NB4 (cell line): ENCODE measurements around the gene HS3ST5.

Experiments
- DNase-seq: peaks from one replicate; pipeline ENCODE4 v3.0.0; 2010; ENCODE audit warnings: low read depth
- H3K4me3 ChIP-seq: one replicate; pipeline ENCODE4 v1.5.1; 2011; ENCODE audit warnings: mild to moderate bottlenecking, low read depth, low read length, moderate library complexity
- MYC ChIP-seq: IDR thresholded peaks from 2 replicates; pipeline ENCODE4 v1.6.1; 2011; ENCODE audit warnings: low read depth, low read length
- POLR2A ChIP-seq: IDR thresholded peaks from 2 replicates; pipeline ENCODE4 v1.6.1; 2011; ENCODE audit warnings: mild to moderate bottlenecking; ENCODE audit not compliant: insufficient read length; ENCODE audit errors: extremely low read depth
- TF ChIP-seq, protein P1 (sequence below): IDR thresholded peaks from 2 replicates; pipeline ENCODE4 v1.6.1; 2011; ENCODE audit warnings: low read depth, low read length
- TF ChIP-seq, protein P2 (sequence below): IDR thresholded peaks from one replicate; pipeline ENCODE4 v1.5.1; 2012; ENCODE audit warnings: low read depth, low read length

HS3ST5 gene

DNA sequence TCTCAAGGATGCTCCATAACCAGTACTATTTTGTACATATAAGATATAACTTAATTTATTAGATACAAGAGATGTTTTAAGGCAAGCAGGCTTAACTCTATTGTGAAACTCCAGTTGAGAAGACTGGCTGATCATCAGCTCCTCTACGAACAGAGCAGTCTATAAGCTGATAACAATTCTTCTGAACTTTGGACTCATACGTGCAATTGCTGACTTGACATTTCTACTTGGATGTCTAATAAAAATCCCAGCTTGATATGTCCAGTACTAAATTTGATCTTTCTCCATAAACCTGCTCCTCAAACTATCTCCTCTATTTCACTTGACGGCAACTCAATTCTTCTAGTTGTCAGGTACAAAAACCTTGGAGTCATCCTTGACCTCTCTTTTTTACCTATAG lies 141.9 kb downstream of the HS3ST5 start:
- no peak for DNase-seq
- no peak overlapping the region for H3K4me3 ChIP-seq
- TF ChIP-seq POLR2A (no peak), MYC (no peak)
- TF ChIP-seq, protein P1, sequence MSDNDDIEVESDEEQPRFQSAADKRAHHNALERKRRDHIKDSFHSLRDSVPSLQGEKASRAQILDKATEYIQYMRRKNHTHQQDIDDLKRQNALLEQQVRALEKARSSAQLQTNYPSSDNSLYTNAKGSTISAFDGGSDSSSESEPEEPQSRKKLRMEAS: no peak
- TF ChIP-seq, protein P2, sequence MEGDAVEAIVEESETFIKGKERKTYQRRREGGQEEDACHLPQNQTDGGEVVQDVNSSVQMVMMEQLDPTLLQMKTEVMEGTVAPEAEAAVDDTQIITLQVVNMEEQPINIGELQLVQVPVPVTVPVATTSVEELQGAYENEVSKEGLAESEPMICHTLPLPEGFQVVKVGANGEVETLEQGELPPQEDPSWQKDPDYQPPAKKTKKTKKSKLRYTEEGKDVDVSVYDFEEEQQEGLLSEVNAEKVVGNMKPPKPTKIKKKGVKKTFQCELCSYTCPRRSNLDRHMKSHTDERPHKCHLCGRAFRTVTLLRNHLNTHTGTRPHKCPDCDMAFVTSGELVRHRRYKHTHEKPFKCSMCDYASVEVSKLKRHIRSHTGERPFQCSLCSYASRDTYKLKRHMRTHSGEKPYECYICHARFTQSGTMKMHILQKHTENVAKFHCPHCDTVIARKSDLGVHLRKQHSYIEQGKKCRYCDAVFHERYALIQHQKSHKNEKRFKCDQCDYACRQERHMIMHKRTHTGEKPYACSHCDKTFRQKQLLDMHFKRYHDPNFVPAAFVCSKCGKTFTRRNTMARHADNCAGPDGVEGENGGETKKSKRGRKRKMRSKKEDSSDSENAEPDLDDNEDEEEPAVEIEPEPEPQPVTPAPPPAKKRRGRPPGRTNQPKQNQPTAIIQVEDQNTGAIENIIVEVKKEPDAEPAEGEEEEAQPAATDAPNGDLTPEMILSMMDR: no peak

DNA sequence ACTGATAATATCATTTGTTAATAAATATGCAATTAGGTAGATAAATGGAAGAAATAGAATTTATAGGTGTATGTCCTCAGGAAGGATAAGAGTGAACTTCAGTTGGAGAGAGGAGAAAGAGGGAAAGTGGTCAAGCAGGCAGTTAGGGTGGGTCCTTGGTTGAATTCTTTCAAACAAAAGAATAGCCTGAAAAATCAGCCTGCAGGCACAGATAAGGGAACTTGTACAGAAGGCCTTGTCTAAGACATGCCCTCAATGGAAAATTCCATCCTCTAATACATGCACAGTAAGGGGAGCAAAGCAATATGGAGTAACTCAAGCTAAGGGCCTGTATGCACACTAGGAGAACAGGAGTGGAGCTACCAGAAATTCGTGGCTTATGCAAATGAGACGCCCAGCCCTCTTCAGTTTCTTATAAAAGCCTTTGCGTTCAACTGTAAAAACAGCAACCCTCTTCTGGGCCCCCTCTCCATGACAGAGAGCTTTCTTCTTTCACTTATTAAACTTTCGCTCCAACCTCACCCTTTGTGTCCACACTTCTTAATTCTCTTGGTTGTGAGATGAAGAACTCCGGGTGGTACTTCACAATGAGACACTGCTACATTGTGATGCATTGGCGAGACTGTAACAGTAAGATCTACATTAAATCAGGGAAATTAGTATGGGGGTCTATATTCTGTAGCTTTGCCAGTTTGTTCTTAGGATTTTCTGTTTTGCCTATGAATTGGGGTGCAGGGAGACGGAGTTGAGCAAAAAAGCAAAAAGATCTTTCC lies 147.0 kb downstream of the HS3ST5 start:
- no peak for TF ChIP-seq POLR2A
- TF ChIP-seq, protein P2: no peak
- TF ChIP-seq, protein P1: no peak
- TF ChIP-seq MYC: no peak
- no peak overlapping the region for H3K4me3 ChIP-seq
- no peak for DNase-seq

DNA sequence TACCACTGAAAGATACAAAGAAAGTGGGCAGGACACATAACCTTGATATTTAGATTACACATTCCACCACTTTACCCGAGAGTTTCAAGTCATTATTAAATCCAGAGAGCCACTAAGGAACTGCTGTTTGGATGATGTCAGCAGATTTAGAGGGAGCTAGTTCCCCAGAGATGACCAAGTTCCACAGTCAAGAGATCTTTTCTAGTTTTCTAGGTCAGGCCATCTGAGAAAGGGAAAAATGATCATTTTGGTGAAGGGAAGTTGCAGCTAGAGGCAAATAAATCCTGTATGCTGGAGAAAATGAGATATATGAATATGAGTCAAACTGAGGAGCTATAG lies 147.8 kb downstream of the HS3ST5 start:
- peak; percentile 8 for DNase-seq
- TF ChIP-seq MYC (no peak), POLR2A (no peak)
- TF ChIP-seq, protein P2: no peak
- TF ChIP-seq, protein P1: no peak
- H3K4me3 ChIP-seq: no peak overlapping the region

DNA sequence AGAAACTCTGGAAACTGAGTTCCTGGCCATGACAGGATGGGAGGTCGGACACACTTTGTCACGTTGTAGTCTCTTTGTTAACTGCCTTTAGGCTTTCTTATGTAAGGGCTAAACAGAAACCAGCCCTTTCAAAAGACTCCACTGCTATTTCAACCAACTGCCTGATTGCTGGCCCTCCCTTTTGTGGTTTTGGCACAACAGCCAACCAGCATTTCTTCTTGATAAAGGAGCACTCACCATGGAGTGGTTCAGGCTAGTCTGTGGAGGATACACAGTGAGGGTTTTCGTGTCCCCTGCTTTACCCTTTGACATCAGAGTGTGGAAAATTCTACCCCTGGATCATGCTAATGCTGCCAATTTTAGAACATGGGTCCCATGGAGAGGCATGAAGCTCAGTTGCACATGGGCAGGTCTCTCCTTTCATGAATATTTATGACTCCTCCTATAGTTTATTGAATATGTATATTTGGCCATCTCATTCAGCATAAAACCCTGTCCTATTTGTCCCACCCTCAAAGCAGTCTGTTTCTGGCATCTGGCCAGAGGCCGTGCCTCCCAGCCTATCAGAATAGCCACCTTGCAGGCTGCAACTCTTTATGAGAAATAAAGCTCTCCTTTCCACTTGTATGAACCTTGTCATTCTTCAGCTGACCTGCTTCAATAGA lies 148.3 kb downstream of the HS3ST5 start:
- TF ChIP-seq POLR2A: no peak
- TF ChIP-seq, protein P1: no peak
- TF ChIP-seq MYC: no peak
- TF ChIP-seq, protein P2: no peak
- DNase-seq: peak; percentile 58
- H3K4me3 ChIP-seq: no peak overlapping the region

DNA sequence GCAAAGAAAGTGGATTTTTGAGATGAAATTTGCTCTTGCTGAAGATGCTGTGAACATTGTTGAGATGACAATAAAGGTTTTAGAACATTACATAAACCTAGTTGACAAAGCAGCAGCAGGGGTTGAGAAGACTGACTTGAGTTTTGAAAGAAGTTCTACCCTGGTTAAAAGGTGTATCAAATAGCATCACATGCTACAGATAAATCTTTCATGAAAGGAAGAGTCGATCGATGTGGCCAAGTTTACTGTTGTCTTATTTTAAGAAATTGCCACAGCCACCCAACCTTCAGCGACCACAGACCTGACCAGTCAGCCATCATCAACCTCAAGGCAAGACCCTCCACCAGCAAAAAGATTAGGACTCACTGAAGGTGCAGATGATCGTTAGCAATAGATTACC lies 155.3 kb downstream of the HS3ST5 start:
- no peak overlapping the region for H3K4me3 ChIP-seq
- no peak for DNase-seq
- TF ChIP-seq, protein P1: no peak
- TF ChIP-seq MYC (no peak), POLR2A (no peak)
- TF ChIP-seq, protein P2: no peak
